Kidney epithelial cell (primary cell): ENCODE results near the gene FAM234A. TPM values are rescaled to one million over a fixed set of nuclear protein-coding genes. Genes with fewer than 3 reads are reported as not detected.

ENCODE experiments used
- DNase-seq: peaks from one replicate; pipeline ENCODE4 v3.0.0-alpha.2; 2010; ENCODE audit warnings: low read depth
- H3K27me3 ChIP-seq: 2 replicates; pipeline ENCODE4 v1.6.0; 2011; ENCODE audit warnings: low read length; ENCODE audit not compliant: control insufficient read depth, insufficient read depth
- H3K36me3 ChIP-seq: 2 replicates; pipeline ENCODE4 v1.5.1; 2011; ENCODE audit warnings: low read length; ENCODE audit not compliant: control insufficient read depth, insufficient read depth
- H3K4me3 ChIP-seq: 2 replicates; pipeline ENCODE4 v1.5.1; 2011; ENCODE audit warnings: low read depth, mild to moderate bottlenecking, control low read depth, low read length
- CTCF ChIP-seq: IDR thresholded peaks from 2 replicates; pipeline ENCODE4 v1.5.1; 2011; ENCODE audit warnings: mild to moderate bottlenecking, moderate library complexity, low read length, control low read depth, inconsistent platforms; ENCODE audit not compliant: insufficient read depth, poor library complexity, severe bottlenecking
- total RNA-seq: library from RNA; depleted of rRNA; stranded (reverse); fragments of >200 nt; gene quantifications from 2 replicates; pipeline ENCODE4 v1.2.3, GENCODE V29; 2015

Gene FAM234A
- total RNA-seq, 1 donor from 2014 or later, result 97.5 TPM

- Histone ChIP-seq H3K36me3 (no peaks in the 10 kb centered on the region), H3K4me3 (no peak overlapping the region), H3K27me3 (peaks cover 60% of the 10 kb centered on the region)
- DNase-seq, result no peak
- TF ChIP-seq CTCF, result no peak
These were observed 39.2 kb downstream of the FAM234A start for GRCh38 chr16:273547-274421.

GRCh38 chr16:275041-275641 lies 40.5 kb downstream of the FAM234A start:
- H3K36me3 ChIP-seq, result no peaks in the 10 kb centered on the region
- H3K4me3 ChIP-seq, result peak overlapping the region; percentile 11
- DNase-seq, result no peak
- H3K27me3 ChIP-seq, result peaks cover 57% of the 10 kb centered on the region
- TF ChIP-seq CTCF, result no peak

- TF ChIP-seq CTCF, result no peak
- no peaks in the 10 kb centered on the region for H3K36me3 ChIP-seq
- H3K4me3 ChIP-seq, result peak within 1 kb of the TSS; percentile 11
- DNase-seq, result no peak
- H3K27me3 ChIP-seq, result peaks cover 57% of the 10 kb centered on the region
These were observed 41.2 kb downstream of the FAM234A start, which contains the start of gene RGS11 for GRCh38 chr16:275786-276232. RGS11 (minus strand) TSS chr16:275944; CDS start chr16:275911, 33 bp downstream.

GRCh38 chr16:276426-277077 lies 41.9 kb downstream of the FAM234A start:
- no peak for TF ChIP-seq CTCF
- Histone ChIP-seq H3K27me3 (peaks cover 59% of the 10 kb centered on the region), H3K4me3 (no peak overlapping the region), H3K36me3 (no peaks in the 10 kb centered on the region)
- no peak for DNase-seq

GRCh38 chr16:278863-279366 lies 44.3 kb downstream of the FAM234A start:
- Histone ChIP-seq H3K36me3 (no peaks in the 10 kb centered on the region), H3K4me3 (no peak overlapping the region), H3K27me3 (peaks cover 58% of the 10 kb centered on the region)
- DNase-seq, result peak; percentile 5
- TF ChIP-seq CTCF, result no peak
